Measurements from ENCODE around the gene LY6G6F.
A peak's percentile ranks its signal among the peaks of the same experiment; 100 is the strongest.

LY6G6F gene

DNA sequence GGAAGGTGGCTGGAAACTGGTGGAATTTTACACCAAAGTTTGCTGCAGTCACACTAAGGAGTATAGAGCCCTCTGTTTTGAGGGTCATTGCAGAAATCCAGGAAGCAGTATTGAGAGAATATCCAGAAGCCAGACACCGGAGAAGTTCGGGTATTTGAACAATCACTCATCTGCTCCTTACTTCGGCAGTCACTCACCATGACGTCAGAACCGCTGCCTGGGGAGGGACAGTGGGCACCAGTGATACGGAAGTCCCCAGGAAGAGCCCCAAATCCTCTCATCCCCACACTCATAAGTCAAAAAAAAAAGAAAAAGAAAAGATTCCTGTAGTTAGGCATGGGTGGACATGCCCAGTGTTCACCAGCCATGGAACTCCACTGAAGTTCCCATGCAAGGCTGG lies 29.8 kb upstream of the LY6G6F start:
- no peak for DNase-seq

DNA sequence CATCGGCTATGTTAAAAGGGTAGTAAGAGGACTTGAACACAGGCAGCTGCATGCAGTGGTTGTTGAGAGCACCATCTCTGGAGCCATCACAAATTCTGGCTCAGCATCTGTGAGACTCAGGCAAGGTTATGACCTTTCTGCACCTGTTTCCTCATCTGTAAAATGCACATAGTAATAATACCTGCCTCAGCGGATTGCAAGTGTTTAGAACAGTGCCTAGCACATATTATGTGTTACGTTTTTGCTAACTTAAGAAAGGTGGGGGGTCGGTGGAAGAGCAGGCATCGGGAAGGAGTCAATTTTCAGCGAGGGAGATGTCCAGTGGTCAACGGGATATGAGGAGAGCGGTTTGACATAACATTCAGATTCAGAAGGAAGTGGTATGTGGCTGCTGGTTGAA lies 28.7 kb upstream of the LY6G6F start:
- no peak for DNase-seq

DNA sequence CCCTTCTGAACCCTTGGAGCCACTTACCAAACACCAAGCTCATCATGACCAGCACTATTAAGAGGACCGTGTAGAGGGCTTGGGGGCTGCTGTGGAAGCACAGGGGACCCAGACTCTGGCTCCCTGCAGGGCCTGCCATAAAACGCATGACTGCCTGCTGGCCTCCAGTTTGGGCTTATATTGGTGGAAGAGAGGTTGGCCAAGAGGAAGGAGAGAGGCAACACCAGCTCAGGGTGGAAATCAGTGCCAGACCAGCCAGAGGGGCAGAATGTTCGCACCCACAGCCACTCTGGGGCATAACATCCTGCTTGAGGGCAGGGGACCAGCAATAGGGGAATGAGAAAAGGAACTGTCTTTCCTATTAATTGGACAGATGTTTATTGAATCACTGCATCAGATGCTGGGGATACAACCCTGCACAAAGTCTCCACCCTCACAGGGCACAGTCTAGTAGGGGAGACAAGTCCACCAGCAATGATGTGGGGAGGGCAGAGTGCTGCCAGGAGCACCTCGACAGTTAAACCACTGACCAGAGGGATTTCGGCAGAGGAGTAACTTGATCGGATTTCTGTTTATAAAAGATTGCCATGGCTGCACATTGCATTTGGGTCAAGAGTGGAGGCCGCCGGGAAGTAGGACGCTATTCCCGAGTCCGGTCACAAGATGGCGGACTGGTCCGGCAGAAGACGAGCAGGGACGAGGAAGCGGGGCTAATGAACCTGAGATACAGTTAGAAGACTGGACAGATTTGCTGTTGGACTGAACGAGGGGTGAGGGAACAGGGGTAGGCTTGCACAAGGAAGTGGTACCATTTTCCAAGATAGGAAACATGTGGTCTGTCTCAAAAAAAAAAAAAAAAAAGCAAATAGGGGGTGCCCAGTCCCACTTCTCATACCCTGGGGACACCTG lies 26.2 kb upstream of the LY6G6F start, which contains the start of gene LY6G5C:
LY6G5C (minus strand) TSS at position 842 of the 909 bp plus-strand sequence; CDS start at position 148, 694 bp downstream.
- peak; percentile 72 for DNase-seq

DNA sequence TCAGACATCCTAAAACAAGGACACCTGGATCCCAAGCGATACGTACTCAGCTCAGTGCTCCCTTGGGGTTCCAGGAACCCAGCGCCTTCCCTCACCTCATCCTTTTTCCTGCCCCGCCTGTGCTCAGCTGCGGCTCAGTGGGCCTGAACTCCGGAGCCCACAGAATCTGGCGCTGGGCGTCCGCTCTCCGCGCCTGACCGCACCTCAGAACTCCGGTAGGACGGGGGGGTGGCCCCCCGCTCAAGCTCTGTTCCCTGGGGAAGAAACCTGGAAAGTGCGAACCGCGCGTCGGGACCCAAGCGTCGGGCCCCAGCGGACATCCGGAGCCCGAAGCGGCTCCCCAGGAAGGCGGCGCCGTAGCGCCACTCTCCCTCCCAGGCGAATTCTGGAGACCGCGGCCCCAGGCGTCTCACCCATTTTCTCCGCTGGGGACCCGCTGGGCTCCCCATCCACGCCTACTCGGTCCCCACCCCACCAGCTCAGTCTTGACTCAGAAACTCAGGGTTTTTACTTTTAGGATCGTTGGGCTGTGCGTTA lies 25.5 kb upstream of the LY6G6F start:
- DNase-seq = peak; percentile 70

DNA sequence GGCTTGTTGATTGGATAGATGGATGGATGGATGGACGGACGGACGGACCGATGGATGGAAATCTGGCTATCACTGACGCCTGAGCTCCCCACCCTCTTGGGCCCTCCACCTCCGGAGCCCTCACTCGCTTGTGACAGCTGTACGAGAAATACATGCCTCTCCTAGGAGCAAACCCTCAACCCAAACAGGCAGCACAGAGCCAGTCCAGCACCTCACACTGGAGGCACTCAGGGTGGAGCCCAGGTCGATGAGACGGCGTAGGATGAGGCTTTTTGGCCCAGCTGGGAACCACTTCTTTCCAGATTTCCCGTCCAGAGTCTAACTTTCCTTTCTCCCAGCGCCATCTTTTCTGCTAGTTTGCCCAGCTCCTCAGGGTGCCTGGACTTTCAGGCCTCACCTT lies 23.1 kb upstream of the LY6G6F start:
- DNase-seq = no peak

DNA sequence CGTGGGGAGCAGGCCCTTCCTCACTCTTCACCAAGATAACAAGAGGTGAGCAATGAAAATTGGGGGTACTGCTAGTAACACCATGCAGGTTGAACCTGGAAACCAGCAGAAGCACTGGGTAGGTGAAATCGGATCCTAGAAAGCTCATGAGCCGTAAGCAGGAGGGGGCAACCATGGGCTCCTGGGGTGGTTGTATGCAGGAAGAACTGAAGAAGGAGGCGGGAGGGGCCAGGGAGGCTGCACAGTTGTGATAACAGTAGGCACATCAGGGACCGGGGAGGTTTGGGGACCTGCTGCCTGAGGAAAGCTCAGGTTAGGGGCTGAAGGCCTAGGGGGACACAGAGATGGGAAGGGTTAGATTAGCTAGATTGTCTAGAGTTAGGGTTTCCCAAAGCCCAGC lies 20.2 kb upstream of the LY6G6F start:
- DNase-seq = no peak

DNA sequence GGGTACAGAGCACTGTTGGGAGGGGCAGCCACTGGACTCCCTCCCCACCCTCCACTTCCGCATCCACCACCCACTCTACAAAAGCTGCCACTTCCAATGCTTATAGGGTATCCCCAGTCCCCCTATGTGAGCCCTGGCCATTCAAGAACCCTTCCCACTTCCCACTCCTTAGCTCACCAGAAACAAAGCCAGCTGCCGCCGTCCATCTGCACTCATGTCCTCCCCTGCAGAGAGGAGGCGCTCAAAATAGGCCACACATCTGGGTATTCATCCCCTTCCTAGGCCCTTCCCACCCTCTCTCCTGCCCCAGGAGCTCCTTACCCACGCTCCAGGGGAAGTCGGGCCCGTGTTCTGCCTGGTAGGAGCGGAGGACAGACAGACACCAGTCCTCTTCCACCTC lies 19.3 kb upstream of the LY6G6F start:
- DNase-seq = no peak

DNA sequence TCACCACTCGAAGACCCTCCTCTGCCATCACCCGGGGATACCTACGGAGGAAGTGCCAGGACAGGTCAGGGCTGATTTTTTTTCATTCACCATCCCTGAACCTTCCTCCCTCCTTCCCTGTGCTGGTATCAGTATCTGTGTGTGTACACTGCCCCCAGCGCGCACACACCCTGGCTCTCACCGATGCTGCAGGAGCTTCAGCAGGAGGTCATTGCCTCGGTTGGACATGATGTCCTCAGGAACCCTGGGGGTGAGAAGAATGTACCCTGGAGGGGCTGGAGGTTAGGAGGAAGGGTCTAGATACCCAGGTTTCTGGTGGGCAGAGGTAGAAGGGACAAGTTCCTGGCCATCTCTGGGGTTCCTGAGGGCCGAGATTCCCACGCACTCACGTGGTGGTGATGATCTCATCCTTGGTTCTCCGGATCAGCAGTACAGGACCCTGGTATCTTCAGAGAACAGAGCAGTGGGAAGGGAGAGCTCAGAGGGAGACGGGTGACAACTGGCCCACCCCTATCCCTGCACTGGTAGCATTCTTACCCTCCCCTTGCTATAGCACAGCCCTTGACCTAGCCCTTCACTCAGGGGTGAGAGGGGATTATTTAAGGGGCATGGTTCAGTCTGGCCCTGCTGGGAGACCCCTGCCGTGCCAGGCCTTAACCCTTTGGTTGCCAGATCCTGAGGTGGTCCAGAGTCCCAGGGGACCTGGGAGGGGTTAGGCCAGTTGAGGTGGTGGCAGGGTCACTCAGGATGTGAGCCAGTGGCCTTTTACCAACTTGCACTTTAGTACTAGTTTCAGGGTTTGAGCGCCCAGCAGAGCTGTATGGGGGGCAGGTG lies 18.6 kb upstream of the LY6G6F start:
- no peak for DNase-seq

DNA sequence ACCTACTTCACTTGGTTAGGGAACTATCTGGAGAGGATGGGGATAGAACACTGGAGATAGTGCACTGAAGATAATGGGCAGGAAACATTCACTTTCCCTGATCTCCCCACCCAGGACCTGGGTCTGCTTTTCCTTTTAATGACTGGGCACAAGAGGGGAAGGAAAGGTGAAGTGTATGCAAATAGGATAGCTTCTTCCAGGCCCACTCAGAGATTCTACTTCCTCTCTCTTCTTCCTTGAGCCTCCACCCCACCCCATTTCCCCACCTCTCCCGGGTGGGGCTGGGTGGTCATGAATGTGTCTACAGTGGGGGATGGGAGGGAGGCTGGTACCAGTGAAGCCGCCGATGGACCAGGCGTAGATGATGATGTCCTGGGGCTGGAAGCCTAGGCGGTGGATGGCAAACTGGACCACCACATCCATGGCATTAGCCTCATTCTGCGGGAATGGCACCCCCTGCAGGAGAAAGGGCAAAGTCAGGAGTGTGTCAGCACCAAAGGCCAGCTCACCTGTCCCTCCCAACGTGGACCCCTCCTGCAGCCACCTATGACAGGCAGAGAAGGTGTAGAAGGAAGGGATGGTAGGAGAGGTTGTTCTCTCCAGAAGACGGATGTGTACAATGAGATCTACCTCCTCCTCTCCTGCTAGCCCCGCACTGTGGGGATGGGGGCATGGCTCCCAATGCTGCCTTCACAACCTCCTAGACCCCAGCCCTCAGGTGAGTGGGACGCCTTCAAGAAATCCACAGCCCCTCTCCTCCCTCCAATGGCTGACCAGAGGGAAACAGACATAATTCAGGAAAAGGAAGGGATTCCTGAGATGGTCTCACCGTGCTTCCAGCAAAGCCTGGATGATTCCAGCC lies 17.2 kb upstream of the LY6G6F start:
- no peak for DNase-seq

DNA sequence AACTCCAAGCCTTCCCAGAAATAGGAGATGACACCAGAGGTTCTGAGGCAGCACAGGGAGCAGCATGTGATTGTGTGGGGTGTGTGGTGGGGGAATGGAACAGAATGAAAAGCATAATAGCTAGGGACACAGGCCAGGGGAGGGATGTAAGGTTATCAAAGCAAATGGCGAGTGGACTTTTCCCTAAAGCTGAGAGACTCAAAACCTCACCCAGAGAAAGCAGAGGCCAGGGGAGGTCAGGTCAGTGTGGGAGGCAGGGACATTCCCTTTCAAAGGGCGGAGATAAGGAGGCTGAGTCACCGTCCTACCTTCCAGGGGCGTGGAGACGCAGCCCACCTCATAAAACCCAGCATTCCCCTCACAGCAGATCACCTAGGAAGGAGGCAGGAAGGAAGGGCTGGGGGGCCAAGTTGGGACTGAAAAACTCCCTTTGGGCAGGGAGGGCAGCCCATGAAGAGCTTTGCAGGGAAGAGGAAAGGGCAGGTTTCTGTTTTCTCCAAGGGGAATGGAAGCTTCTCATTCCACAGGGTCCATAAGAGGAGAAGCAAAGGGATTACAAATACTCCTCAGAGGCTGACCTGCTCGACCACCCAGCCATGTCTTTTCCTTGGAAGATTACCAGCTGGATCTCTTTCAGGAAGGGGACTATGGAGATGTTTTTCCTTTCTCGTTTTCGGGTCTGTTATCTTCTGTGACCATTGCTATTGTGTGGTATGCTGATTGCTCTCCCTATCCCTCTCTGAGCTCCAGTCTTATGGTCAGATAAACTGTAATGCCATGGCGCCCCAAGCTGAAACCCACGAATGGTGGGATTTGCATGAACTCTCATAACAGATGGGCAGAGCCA lies 16.2 kb upstream of the LY6G6F start:
- no peak for DNase-seq

DNA sequence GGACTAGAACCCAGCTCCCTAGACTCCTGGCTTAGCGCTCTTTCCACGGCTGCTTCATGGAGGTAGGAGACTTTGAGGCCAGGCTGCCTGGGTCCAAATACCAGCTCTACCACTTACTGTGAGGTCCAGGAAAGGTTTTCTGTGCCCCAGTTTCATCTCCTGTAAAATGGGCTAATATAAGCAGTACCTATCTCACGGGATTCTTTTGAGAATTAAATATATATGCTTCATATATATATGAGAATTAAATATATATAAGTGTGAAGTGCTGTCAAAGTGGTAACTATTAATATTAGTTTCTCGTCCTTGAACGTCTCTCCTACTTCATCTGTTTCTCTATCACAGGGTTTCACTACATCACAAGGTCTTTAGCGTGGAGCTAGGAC lies 15.6 kb upstream of the LY6G6F start:
- DNase-seq = no peak

DNA sequence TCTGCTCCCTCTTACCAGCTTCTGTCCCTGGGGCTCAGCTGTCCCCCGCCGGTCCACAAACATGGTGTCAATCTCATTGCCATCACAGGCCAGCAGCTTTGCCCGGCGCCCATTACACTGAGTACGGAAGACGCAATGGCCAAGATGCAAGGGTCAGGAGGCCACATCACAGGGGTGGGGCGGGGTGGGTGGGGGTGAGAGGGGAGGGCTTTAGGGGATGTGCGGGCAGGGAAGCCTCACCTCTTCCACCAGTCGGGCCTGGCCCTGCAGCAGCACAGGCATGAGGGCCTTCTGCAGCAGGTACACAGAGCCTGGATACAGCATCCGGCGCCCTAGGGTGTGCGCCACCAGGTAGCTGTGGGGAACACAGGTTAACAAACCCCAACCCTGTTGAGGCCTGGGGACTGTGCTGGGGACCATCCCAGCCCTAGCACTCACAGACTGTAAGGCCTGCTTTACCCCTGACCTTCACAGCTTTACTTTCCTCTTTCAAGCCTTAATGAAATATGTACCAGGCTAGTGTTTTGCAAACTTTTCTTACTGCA lies 15.0 kb upstream of the LY6G6F start:
- DNase-seq = no peak

DNA sequence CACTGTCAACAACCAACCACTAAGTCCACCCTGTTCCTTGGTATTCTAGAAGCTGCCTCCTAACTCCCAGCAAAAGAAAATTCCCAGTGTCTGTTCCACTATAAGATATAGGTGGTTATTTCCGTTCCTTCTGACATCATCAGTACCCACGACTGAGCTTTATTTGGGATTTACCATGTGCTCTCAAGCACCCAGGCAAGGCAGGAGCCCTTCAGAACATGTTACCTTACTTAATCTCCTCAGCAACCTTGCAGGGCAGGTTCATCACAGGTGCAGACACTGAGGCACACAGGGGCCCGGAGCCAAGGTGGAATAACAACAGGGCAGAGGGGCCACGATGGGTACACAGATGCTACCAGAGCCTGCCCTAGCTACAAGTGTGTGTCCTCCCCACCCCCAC lies 14.3 kb upstream of the LY6G6F start:
- no peak for DNase-seq

DNA sequence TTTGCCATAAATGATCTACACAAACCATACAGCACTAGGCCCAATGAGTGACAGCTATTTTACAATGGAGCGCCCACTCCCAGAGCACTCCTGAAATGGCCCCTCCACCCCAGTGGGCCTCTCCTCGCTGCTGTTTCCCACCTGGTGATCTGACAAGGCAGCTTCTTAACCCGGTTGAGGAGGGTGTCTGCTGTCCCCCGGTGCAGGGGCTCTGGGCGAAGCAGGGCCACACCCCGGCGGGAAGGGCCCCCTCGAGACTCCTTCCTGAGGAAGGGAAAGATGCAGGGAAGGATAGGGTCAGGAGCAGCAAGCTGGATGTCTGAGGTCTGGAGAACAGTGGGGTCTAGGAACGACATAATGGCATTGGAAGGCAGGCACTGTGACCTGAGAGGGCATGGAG lies 13.8 kb upstream of the LY6G6F start:
- DNase-seq = no peak

DNA sequence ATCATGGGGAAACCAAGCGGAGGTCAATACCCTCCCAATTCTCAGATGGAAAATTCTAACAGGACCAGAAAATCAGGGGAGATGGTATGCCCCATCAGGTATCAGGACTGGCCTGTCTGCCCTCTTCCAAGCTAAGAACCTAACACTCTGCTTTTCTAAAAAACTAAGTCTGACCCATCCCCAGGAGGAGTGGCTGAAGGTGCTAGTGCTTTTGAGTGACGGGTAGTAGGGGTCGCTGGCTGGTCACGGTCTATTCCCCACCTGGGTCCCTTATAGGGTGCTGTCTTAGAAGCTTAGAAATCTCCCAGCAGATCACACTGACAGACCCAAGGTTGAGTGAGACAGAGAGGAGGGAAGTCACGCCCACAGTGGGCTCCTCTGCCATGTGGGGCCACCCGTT lies 13.1 kb upstream of the LY6G6F start:
- no peak for DNase-seq

DNA sequence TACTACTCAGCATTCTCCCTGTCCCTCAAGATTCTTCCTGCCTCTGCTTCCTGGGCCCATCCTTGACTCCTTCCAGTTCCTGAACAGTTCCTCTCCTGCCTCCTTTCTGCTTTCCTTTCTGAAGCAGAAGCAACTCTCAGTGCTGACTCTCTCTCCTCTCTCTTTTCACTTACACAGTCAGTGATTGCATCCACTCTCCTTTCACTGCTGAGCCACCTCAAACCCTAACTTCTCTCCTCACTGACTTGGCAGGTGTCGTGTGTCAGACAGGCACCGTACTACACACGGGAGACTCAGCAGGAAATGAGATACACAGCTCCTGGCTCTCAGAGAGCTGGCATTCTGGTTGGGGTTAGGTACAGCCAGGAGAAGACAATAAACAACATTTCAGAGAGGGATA lies 9.1 kb upstream of the LY6G6F start:
- DNase-seq = no peak

DNA sequence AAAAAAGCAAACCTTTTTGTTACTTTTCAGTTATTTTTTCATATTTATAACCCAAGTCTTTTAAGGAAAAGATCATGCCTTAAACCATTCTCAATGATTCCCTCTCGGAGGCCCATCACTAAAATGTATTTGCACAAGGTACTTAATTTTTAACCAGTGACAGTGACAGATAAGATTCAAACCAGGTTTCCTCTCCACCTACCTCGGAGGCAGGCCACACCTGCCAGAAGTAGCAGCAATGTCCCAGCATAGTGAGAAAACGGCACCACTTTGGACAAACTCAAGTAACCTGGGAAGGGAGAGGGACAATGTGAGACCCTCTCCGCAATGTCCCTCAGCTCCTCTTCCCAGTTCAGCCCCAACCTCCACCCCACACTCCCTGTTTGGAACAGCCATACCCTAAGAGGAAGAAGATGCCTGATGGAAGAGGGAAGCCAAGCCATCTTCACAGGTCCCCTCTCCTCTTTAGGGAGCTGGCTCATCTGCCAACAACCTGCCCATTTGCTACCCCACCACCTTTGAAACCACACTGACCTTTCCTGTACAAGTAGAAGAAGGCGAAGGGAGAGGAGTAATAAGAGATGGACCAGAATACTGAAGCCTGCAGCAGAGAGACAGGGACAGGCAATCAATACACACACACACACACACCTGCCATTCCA lies 5.8 kb upstream of the LY6G6F start:
- DNase-seq = no peak

DNA sequence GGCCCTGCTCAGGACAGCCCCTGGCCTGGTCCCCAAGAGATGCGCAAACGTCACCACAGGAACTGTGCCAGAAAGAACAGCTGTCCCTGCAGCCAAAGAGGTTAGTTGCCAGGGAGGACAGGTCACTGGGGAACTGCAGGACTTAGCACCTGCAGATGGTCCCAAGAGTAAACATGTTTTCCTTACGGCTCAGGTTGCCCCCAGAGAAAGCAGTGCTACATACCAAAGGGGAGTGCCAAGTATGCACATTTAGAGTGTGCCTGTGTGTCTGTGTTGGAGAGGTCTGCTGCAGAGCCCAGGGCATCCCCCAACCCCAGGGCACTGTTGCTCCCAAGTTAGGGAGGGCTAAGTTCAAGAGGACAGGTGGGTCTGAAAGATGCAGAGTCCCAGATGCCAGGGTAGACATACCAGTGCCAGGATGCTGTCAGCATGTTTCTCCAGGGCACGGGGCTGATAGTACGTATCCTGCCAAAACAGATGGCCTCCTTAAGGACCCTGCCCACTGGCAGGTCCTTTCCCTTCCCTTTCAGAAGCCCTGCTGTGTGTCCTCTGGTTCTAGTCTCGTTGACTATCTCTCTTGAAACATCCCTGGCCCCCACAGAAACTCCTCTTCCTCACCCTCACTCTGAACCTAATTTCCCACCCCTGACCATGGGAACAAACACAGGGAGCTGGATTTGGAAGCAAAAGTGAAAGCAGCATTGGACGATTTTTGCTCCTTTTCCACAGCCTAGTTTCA lies 4.8 kb upstream of the LY6G6F start:
- DNase-seq = no peak

DNA sequence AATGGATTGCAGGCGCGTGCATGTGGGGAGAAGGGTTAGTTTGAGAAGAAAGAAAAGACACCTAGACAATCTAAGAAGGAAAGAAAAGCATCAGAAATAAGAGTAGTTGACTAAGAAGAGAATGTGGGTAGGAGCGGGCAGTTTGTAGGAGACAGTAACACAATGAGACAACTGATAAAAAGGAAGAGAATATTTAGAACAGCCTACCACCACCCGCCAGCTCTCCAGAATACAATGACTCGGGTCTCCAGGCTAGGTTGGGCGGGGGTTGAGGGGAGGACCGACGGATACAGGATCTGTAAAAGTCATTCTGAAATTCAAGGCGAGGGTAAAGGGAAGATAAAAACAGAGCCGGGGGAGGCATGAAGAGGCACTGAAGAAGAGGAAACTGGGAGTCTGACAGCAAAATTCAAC lies 4.3 kb upstream of the LY6G6F start:
- DNase-seq = peak; percentile 55

All from stimulated activated CD4-positive, alpha-beta T cell treated with anti-CD3 and anti-CD28 coated beads, Interleukin-15, amount 100 ng/mL, for 24 hours (primary cell).